ENCODE data around the gene MIPOL1. TPM values are rescaled to one million over a fixed set of nuclear protein-coding genes. Genes with fewer than 3 reads are reported as not detected.

Gene MIPOL1
- total and polyA plus RNA-seq, 2 of the 13 experiments (the other 11 are each of a cell fraction or from before 2014, with no cell fraction given), result 8.6 to 34.2 TPM

DNA sequence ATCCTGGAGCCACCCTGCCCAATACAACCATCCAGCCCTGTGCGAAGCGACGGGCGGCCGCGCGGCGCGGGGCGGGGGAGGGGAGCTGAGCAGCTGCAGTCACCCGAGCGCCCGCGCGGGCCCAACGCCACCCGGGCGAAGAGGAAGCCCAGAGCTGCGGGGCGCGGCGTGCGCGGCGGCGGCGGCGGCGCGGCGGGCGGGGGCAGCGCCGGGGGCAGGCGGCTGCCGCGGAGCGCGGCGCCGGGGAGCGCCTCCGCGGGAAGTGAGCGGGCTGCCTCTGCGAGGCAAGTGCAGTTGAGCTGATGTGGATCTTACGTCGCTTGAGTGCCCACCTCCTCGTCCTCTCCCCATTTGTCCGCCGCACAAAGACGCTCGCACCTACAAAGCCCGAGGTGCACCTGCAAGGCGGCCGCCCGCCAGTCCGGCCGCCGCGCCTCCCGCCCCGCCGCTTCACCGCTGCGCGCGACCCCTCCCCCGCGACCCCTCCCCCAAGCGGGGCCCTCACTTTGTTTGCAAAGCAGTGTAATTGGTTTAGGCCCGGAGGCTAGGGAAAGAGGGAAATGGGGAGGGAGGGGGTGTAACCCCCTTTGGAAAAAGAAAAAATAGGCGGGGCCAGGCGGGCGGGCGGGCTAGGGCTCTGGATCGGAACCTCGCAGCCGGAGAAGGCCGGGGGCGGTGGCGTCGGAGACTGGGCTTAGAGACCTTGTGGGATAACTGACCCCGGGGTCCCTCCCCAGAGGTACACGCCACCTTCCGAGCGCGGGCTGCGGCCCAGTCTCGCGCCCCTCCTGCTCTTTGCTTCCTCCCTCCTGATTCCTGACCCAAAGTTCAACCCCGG, 397.5 kb downstream of the MIPOL1 start, which contains the start of the genes FOXA1 and TTC6 (continued):
- TF ChIP-seq ZNF549 (CRISPR knock-in tag; IDR thresholded peaks at IDR 0.05), result no peak; the same call in 1 of the 2 replicates
- TF ChIP-seq SAFB2 (CRISPR knock-in tag; IDR thresholded peaks at IDR 0.05; ENCODE audit: borderline replicate concordance, low read depth), result no peak
- peak; percentile 71; the same call in 1 of the 2 replicates for TF ChIP-seq ZNF317 (CRISPR knock-in tag; IDR thresholded peaks at IDR 0.05)
- TF ChIP-seq HMGA1 (CRISPR knock-in tag; conservative IDR thresholded peaks at IDR 0.05), result no peak
- TF ChIP-seq ZSCAN12 (CRISPR knock-in tag; IDR thresholded peaks at IDR 0.05), result no peak
- peak in 1 of 2 experiments; percentile 41; a peak in 2 of 4 replicates for TF ChIP-seq EP300 (IDR thresholded peaks at IDR 0.05; ENCODE audit: low read depth in 2 of 2, low read length in 2 of 2)
- TF ChIP-seq EP300 (CRISPR knock-in tag; IDR thresholded peaks at IDR 0.05; ENCODE audit: borderline replicate concordance), result no peak
- peak; percentile 28; the same call in 1 of the 2 replicates for TF ChIP-seq CBFB (CRISPR knock-in tag; IDR thresholded peaks at IDR 0.05)
- TF ChIP-seq ZFP62 (CRISPR knock-in tag; IDR thresholded peaks at IDR 0.05), result no peak
- peak; percentile 44; the same call in 1 of the 2 replicates for TF ChIP-seq ZKSCAN1 (IDR thresholded peaks at IDR 0.05; ENCODE audit: low read length)
- no peak for TF ChIP-seq ZFP90 (CRISPR knock-in tag; IDR thresholded peaks at IDR 0.05; ENCODE audit: borderline replicate concordance)
- peak; percentile 81; the same call in 1 of the 2 replicates for TF ChIP-seq TARDBP (CRISPR knock-in tag; IDR thresholded peaks at IDR 0.05)
- TF ChIP-seq ZBTB7A (CRISPR knock-in tag; IDR thresholded peaks at IDR 0.05), result peak; percentile 19
- TF ChIP-seq UBTF (CRISPR knock-in tag; IDR thresholded peaks at IDR 0.05), result no peak; the same call in 1 of the 2 replicates
- TF ChIP-seq REXO4 (CRISPR knock-in tag; IDR thresholded peaks at IDR 0.05; ENCODE audit: borderline replicate concordance), result no peak
- peak; percentile 80 for TF ChIP-seq ZNF574 (CRISPR knock-in tag; IDR thresholded peaks at IDR 0.05)
- TF ChIP-seq ZNF432 (CRISPR knock-in tag; IDR thresholded peaks at IDR 0.05; ENCODE audit: borderline replicate concordance), result no peak
- TF ChIP-seq, protein P1, sequence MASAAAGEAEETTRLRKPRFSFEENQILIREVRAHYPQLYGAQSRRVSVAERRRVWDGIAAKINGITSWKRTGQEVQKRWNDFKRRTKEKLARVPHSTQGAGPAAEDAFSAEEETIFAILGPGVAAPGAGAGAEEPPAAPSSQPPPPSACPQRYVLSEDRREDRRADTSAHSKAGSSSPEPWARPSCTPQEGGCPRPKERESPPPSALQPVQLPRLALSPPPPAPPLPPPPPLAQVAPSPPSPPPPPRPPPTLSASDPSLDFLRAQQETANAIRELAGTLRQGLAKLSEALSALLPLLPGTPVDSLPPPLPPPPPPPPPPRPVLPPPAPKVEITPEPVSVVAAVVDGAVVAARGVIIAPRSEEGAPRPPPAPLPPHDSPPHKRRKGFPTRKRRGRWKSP (CRISPR knock-in tag; IDR thresholded peaks at IDR 0.05), result peak; percentile 69; the same call in 1 of the 2 replicates
- no peak for TF ChIP-seq HDAC6 (IDR thresholded peaks at IDR 0.05; ENCODE audit: low read depth, low read length)
- TF ChIP-seq CBX1 (IDR thresholded peaks at IDR 0.05; ENCODE audit: low read depth), result peak; percentile 35
- peak; percentile 94 for TF ChIP-seq ZNF792 (CRISPR knock-in tag; IDR thresholded peaks at IDR 0.05)
- TF ChIP-seq POGK (CRISPR knock-in tag; conservative IDR thresholded peaks at IDR 0.05), result peak; percentile 39
